Mesothelial cell of epicardium (in vitro differentiated cells): ENCODE results near the gene BUB1. TPM values are rescaled to one million over a fixed set of nuclear protein-coding genes. Genes with fewer than 3 reads are reported as not detected.

Experiments
- DNase-seq, 2 experiments: peaks; one replicate each; pipeline ENCODE4 v3.0.0; 2021; ENCODE audit warnings: low spot score in 2 of 2; ENCODE audit not compliant: unreplicated experiment in 2 of 2
- H3K27ac Mint-ChIP-seq: 2 replicates; pipeline ENCODE4 v1.8.0; 2021; ENCODE audit warnings: mixed read lengths
- H3K27me3 Mint-ChIP-seq: 2 replicates; pipeline ENCODE4 v1.8.0; 2021; ENCODE audit warnings: low read depth, mixed read lengths
- H3K36me3 Mint-ChIP-seq: 2 replicates; pipeline ENCODE4 v1.8.0; 2021; ENCODE audit warnings: mixed read lengths
- H3K4me1 Mint-ChIP-seq: 2 replicates; pipeline ENCODE4 v1.8.0; 2021; ENCODE audit warnings: mixed read lengths
- H3K4me3 Mint-ChIP-seq: 2 replicates; pipeline ENCODE4 v1.8.0; 2021; ENCODE audit warnings: mild to moderate bottlenecking, moderate library complexity, mixed read lengths
- H3K9me3 Mint-ChIP-seq: 2 replicates; pipeline ENCODE4 v1.8.0; 2021; ENCODE audit warnings: mixed read lengths
- total RNA-seq: library from RNA; stranded (reverse); gene quantifications from 3 replicates; pipeline ENCODE4 v1.2.1, GENCODE V29; 2021
- TF ChIP-seq, protein P1 (sequence below): fragments of 200-600 bp; sonication (generic); IDR thresholded peaks from one replicate; pipeline ENCODE4 v1.5.0; 2021; ENCODE audit warnings: antibody characterized with exemption; ENCODE audit not compliant: unreplicated experiment

Gene BUB1
- total RNA-seq, 1 donor from 2014 or later = 21.2 TPM

DNA sequence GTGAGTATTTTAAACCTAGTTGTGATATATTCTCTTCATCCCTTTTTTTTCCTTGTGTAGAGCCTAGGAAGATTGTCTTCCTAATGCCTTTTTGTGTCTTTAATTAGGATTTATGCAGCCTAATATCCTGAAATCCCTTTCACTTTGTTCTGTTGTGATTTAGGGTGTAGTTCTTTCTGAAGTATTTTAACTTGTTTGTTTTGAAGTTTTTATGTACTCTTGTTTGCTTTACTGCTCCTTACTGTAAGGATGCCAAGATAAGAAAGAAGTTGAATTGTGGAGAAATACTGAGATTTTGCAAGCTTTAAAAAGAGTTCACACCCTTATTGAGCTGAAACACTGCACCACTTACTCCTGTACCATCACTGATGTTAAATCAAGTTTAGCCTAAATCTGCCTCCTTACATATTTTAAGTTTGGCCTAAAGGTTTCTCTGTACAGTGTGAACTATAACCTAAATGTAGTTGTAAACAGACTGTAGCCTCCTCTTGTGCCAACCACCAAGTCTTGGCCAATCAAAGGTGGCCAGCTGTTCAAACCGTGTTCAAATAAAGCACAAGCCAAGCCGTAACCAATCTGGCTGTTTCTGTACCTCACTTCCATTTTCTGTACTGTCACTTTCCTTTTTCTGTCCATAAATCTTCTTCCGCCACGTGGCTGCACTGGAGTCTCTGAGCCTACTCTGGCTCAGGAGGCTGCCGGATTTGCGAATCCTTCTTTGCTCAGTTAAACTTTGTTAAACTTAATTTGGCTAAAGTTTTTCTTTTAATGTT, 36.8 kb upstream of the BUB1 start:
- Mint-ChIP-seq H3K36me3 (no peaks in the 10 kb centered on the region), H3K4me1 (peaks cover 11% of the 10 kb centered on the region), H3K27ac (no peak overlapping the region), H3K4me3 (no peak overlapping the region), H3K9me3 (no peaks in the 10 kb centered on the region), H3K27me3 (peaks cover 28% of the 10 kb centered on the region)
- no peak for DNase-seq
- TF ChIP-seq, protein P1, sequence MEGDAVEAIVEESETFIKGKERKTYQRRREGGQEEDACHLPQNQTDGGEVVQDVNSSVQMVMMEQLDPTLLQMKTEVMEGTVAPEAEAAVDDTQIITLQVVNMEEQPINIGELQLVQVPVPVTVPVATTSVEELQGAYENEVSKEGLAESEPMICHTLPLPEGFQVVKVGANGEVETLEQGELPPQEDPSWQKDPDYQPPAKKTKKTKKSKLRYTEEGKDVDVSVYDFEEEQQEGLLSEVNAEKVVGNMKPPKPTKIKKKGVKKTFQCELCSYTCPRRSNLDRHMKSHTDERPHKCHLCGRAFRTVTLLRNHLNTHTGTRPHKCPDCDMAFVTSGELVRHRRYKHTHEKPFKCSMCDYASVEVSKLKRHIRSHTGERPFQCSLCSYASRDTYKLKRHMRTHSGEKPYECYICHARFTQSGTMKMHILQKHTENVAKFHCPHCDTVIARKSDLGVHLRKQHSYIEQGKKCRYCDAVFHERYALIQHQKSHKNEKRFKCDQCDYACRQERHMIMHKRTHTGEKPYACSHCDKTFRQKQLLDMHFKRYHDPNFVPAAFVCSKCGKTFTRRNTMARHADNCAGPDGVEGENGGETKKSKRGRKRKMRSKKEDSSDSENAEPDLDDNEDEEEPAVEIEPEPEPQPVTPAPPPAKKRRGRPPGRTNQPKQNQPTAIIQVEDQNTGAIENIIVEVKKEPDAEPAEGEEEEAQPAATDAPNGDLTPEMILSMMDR = no peak

DNA sequence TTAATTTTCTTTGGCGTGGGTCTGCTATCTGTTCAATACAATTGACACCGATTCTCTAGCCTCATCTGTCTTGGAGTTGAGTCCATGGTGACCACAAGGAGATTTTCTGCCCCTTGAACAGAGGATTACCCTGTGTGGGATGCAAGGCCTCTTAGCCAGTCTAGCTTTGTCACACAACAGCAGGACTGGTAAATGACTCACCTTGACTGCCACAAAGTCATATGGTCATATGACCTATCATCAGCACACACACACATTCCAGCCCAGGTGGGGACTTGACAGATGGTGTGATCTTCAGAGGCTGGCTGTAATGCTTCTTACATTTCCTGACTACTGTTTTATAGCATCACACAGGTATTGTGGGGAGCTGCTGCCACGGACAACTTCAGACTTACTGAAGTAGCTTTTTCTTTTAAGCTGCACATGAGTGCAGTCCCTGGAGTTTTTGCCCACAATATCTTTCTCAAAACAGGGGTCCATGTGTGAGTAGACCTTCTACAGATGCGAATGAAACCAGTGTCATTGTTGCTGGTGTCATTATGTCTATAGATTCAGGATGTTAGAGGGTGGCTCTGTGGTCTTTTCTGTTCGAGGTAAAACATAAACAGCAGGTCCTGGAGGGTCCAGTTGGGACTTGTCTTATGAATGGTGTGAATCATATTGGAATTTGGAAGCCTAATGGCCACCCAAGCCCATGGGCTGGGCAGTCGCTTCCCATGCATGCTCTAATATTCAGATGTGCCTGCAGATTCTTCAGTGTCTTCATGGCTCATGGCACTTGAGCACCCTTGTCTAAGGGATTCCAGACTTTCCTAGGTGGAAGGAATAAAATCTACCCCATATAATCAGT, 35.9 kb upstream of the BUB1 start:
- Mint-ChIP-seq H3K4me3 (no peak overlapping the region), H3K27me3 (peaks cover 31% of the 10 kb centered on the region), H3K9me3 (no peaks in the 10 kb centered on the region), H3K4me1 (peaks cover 11% of the 10 kb centered on the region), H3K36me3 (no peaks in the 10 kb centered on the region), H3K27ac (no peak overlapping the region)
- DNase-seq = no peak
- TF ChIP-seq, protein P1 = no peak

DNA sequence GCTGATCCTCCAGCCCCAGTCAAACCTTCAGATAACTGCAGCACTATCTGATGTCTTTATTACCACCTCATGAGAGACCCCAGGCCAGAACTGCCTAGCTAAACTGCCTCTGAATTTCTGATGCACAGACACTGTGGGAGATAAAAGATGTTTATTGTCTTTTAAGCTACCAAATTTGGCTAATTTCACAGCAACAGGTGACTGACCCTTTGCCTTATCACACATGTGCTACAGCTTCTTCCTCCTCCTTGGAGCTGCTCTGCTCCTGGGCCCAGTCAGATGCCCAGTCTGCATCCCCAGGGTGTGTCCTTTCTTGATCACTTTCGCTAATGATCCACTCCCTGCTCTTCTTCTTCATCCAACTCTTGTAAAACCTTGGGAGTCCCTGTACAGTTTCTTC, 34.9 kb upstream of the BUB1 start:
- no peaks in the 10 kb centered on the region for H3K9me3 Mint-ChIP-seq
- H3K4me1 Mint-ChIP-seq = peaks cover 6% of the 10 kb centered on the region
- H3K4me3 Mint-ChIP-seq = no peak overlapping the region
- H3K27me3 Mint-ChIP-seq = peaks cover 38% of the 10 kb centered on the region
- TF ChIP-seq, protein P1 = no peak
- no peaks in the 10 kb centered on the region for H3K36me3 Mint-ChIP-seq
- no peak for DNase-seq
- H3K27ac Mint-ChIP-seq = no peak overlapping the region

DNA sequence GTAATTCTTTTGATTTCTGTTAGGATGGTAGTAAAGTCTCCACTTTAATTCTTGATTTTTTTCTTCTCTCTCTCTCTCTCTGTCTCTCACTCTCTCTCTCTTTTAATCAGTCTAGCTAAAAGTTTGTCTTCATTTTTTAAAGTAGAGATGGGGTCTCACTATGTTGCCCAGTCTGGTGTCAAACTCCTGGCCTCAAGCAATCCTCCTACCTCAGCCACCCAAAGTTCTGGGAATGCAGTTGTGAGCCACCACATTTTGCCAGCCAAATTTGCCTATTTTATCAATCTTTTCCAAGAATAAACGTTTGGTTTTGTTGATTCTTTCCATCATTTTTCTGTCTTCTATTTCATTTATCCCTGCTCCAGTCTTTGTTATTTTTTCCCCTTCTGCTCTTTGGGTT, 30.6 kb upstream of the BUB1 start:
- Mint-ChIP-seq H3K9me3 (peaks cover 3% of the 10 kb centered on the region), H3K4me1 (no peaks in the 10 kb centered on the region), H3K27me3 (peaks cover 57% of the 10 kb centered on the region), H3K36me3 (no peaks in the 10 kb centered on the region), H3K27ac (no peak overlapping the region), H3K4me3 (no peak overlapping the region)
- DNase-seq = no peak
- TF ChIP-seq, protein P1 = no peak

DNA sequence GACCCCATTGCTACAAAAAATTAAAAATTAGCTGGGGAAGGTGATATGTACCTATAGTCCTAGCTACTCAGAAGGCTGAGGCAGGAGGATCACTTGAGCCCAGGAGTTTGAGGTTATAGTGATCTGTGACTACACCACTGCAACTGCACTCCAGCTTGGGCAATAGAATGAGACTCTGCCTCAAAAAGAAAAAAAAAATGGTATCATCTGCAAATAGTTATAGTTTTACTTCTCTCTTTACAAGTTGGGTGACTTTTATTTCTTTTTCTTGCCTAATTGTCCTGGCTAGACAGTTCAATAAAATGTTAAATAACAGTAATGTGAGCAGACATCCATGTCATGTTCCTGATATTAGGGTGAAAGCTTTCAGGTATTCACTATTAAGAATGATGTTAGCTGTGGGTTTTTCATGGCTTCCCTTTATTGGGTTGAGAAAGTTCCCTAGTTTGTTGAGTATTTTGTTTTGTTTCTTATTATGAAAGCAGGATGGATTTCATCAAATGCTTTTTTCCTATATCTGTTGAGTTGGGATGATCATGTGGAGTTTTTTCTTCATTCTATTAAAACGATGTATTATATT, 29.6 kb upstream of the BUB1 start:
- TF ChIP-seq, protein P1 = no peak
- Mint-ChIP-seq H3K27ac (no peak overlapping the region), H3K27me3 (peaks cover 60% of the 10 kb centered on the region), H3K4me1 (no peaks in the 10 kb centered on the region), H3K36me3 (no peaks in the 10 kb centered on the region), H3K4me3 (no peak overlapping the region), H3K9me3 (peaks cover 3% of the 10 kb centered on the region)
- no peak for DNase-seq
